HG02759 (cell line): ENCODE data around the gene BIRC6.
"Not testable (repeated sequence)": the region's sequence is repeated elsewhere in the genome, so short reads cannot be mapped to it uniquely, and the experiment has no call there.

Experiments
- ATAC-seq: cut with Tn5 transposase; IDR thresholded peaks from one replicate; pipeline ENCODE4 v1.9.1; 2021; ENCODE audit warnings: mild to moderate bottlenecking, moderate library complexity; ENCODE audit not compliant: unreplicated experiment

BIRC6 gene

GRCh38 chr2:32446369-32446768, 89.5 kb downstream of the BIRC6 start:
- ATAC-seq: no peak

- ATAC-seq: no peak
These were observed 94.0 kb downstream of the BIRC6 start for GRCh38 chr2:32450851-32451250.

DNA sequence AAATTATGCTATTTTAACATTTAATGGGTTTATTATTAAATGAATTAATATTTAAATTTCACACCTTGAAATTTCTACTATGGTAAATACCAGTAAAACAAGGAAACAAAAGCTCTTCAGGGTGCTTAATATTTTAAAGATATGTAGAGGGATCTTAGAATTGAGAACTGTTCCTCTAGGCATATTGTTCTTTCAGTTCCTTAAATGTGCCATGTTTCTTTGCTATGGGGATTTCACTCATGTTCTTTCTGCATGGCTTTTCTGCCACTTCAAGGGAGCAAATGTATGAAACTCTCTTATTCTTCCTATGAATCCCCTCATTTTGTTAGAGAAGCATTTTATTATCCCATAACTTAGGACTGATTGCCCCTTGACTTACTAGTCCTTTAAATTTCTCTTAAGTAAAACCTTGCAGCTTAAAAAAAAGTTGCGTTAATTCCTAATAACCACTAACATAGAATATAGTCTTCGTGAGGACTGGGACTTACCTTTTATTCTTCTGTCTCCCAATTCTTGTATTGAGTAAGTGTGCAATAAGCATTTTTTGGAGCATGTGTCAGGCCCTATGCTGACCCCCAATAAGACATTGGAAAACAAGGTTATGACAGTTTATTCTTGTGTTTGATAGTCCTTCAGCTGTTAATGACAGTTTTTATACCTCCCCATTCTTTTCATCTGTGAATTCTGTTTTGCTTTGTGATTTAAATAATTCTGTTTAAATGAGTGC, 95.7 kb downstream of the BIRC6 start:
- ATAC-seq: no peak

DNA sequence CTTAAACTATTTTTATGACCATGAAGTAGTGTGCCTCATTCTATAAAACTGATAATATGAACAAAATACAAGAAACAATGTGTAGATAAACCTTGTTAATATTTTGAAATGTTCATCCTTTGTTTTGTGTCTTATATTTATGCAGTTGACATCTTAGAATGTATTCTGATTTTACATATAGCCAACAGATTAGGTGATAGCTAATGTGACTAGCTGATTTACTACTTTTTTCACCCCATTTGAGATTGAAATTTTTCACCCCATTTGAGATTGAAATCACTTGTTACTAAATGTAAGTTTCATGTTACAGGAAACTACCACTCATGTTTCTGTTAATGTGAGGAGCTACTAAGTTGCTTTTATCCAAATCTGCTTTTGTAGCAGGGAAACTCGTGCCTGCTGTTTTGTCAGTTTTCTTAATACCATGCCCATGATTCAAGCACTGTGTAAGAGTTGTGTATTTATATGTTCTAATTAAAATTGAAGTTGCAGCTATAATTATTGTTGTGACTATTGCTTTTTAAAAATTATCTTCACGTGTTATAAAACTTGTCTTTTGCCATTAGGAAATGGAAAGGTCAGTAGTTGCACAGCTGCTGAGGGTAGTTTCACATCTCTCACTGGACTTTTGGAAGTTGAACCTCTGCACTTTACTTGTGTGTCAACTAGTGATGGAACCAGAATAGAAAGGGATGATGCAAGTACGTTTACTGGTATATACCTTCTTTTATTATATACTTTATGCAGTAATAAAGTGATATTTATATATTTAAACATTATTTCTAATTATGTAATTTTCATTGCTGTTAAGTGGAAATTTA, 96.6 kb downstream of the BIRC6 start:
- no peak for ATAC-seq

- ATAC-seq: no peak
These were observed 99.0 kb downstream of the BIRC6 start for GRCh38 chr2:32455816-32456215.

GRCh38 chr2:32456808-32457207, 100.0 kb downstream of the BIRC6 start:
- ATAC-seq: no peak

- no peak for ATAC-seq
These were observed 101.0 kb downstream of the BIRC6 start for GRCh38 chr2:32457814-32458213.

- ATAC-seq: not testable (repeated sequence)
These were observed 104.0 kb downstream of the BIRC6 start for GRCh38 chr2:32460861-32461260.

- no peak for ATAC-seq
These were observed 106.3 kb downstream of the BIRC6 start for GRCh38 chr2:32463110-32463509.

DNA sequence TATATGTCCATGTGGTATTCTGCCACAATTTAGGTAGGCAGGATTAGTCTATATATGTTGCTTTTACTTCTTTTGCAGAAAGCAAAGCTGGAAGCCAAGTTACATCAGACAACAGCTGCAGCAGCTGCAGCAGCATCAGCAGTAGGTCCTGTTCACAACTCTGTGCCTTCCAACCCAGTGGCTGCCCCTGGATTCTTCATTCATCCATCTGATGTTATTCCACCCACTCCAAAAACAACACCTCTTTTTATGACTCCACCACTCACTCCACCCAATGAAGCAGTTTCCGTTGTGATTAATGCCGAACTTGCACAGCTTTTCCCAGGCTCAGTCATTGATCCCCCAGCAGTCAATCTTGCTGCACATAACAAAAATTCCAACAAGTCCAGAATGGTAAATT, 107.6 kb downstream of the BIRC6 start:
- no peak for ATAC-seq

DNA sequence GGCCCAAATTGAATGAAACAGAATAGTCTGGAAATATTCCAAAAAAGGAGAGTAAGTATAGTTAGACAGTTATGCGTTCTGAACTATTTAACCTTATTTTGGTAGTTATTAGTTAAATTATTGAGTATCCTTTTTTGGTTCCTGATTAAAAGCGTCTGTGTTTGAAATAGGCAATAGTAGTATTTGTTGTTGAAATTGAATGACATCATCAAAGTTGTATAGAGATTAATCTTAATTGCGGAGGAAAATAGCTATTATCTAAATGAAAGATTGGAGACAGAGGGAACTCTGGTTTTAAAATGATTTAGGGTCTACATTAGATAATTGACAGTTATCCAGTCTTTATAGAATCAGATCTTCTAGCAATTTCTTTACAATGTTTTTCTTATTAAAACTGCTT, 115.8 kb downstream of the BIRC6 start:
- ATAC-seq: no peak

GRCh38 chr2:32474381-32474780, 117.6 kb downstream of the BIRC6 start:
- no peak for ATAC-seq

DNA sequence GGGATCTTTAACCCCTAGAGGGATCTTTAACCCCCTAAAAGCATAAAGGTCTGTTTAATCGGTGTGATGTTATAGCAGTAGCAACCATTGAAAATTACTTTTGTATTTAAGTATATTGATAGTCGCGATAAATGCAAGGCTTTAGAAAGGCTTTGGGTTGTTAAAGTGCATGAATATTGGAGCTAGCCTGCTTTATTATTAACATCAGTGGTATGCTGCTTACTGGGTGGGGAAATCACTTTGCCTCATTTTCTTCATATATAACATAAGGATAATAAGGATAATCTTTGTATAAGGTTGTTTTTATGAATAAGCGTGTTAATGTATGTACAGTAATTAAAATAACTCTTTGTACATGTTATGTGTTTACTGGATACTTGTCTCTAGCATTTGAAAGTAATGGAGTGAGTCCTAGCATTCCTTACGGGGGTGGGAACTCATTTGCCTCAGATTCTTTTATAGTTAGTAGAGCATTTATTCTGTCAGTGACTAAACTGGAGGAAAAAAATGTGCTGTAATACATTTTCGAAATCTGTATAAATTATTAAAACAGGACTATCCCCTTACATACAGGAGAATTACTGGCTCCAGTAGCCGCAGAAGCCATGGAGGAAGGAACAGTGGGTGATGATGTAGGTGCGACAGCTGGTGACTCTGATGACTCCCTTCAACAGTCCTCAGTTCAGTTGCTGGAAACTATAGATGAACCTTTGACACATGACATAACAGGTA, 122.2 kb downstream of the BIRC6 start:
- ATAC-seq: no peak

DNA sequence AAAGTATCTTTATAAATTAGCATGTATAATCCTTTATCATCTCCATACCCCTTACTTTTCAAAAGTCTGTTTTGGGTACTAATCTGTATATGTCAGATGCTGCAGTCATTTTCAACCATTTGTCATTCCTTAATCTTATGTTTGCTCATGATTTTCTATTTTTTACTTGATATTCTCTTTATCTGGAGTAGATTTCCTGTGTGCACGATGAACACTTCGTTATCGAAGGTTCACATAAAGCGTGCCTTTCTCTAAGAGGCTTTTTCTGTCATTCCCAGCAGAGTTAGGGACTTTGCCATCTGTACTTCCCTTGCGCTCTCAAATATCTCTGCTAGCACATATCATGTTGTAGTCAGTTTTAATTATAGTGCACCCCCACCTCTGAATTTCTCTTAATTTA, 123.2 kb downstream of the BIRC6 start:
- no peak for ATAC-seq

GRCh38 chr2:32482471-32482870, 125.6 kb downstream of the BIRC6 start:
- ATAC-seq: no peak

GRCh38 chr2:32484937-32485336, 128.1 kb downstream of the BIRC6 start:
- no peak for ATAC-seq

GRCh38 chr2:32485399-32485798, 128.6 kb downstream of the BIRC6 start:
- no peak for ATAC-seq

- no peak for ATAC-seq
These were observed 132.2 kb downstream of the BIRC6 start for GRCh38 chr2:32489061-32489460.

DNA sequence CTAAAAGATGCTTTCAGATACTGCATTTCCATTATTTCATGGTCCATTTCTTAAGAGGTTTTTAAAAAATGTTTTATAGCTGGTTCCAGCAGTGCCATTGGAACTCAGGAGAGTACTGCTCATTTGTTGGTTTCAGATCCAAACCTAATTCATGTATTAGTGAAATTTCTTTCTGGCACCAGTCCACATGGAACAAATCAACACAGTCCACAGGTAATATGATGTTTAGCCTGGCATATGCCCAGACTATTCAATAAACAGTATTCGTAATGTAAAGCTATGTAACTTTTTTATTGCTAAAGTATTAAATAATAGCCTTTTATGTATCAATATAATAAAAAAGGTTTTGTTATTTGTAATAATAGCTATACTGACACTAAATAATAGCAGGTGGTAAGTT, 134.5 kb downstream of the BIRC6 start:
- no peak for ATAC-seq

DNA sequence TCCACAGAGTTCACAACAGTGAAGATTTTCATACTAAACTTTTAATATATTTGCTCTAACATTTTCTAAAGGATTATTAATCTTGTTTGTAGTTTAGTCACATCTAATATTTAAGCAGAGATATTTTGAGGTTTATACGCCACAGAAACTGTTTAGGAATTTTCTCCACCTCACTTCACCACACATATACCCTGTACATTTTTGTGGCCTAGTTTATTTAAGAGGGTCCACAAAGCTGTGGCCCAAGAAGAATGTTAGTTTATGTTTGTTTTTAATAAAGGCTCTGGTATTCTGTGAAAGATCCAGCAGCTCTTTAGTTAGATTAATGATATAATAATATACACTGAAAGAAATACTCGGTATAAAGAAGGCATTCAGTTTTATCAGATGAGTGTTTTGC, 138.3 kb downstream of the BIRC6 start:
- ATAC-seq: no peak

GRCh38 chr2:32496662-32497061, 139.8 kb downstream of the BIRC6 start:
- ATAC-seq: no peak

GRCh38 chr2:32498306-32498705, 141.5 kb downstream of the BIRC6 start:
- no peak for ATAC-seq
